Measurements from ENCODE around the gene PCSK6. TPM values are rescaled to one million over a fixed set of nuclear protein-coding genes. Genes with fewer than 3 reads are reported as not detected.

PCSK6 gene
- total RNA-seq, 1 experiment from 2014 or later, result 69.5 TPM

GRCh38 chr15:101310161-101310480 is 179.4 kb downstream of the PCSK6 start:
- Histone ChIP-seq H3K9me3 (no peaks in the 10 kb centered on the region), H3K4me3 (ENCODE audit: low read depth, low read length) (no peak overlapping the region), H3K4me1 (no peaks in the 10 kb centered on the region), H3K36me3 (ENCODE audit: control insufficient read depth, insufficient read depth, low read length) (no peaks in the 10 kb centered on the region), H3K27me3 (replicated peaks; ENCODE audit: control insufficient read depth, insufficient read depth, low read length) (no peaks in the 10 kb centered on the region)
- Mint-ChIP-seq H3K36me3 (ENCODE audit: insufficient read depth, unreplicated experiment) (peaks cover 33% of the 10 kb centered on the region), H3K27ac (ENCODE audit: unreplicated experiment) (no peak overlapping the region), H3K4me1 (ENCODE audit: low read depth, unreplicated experiment) (no peaks in the 10 kb centered on the region), H3K4me3 (ENCODE audit: unreplicated experiment) (no peak overlapping the region), H3K9me3 (ENCODE audit: unreplicated experiment) (no peaks in the 10 kb centered on the region), H3K27me3 (ENCODE audit: insufficient read depth, unreplicated experiment) (no peaks in the 10 kb centered on the region)
- intact Hi-C loops (cut with micrococcal nuclease; ENCODE audit: unreplicated experiment), result no loop called here
- CTCF ChIA-PET, result no interaction called here
- DNase-seq, result no peak
- no TSS peak for BruUV-seq (replicated peaks)
- no peak for TF ChIP-seq CTCF (IDR thresholded peaks at IDR 0.05; ENCODE audit: insufficient read depth in 1 of 2, low read depth in 1 of 2, low read length in 1 of 2, severe bottlenecking in 1 of 2, unreplicated experiment in 1 of 2)
- POLR2A ChIA-PET, result no interaction called here

GRCh38 chr15:101309436-101310160 is 179.9 kb downstream of the PCSK6 start:
- intact Hi-C loops (cut with micrococcal nuclease; ENCODE audit: unreplicated experiment), result no loop called here
- Histone ChIP-seq H3K4me1 (no peaks in the 10 kb centered on the region), H3K4me3 (ENCODE audit: low read depth, low read length) (no peak overlapping the region), H3K36me3 (ENCODE audit: control insufficient read depth, insufficient read depth, low read length) (no peaks in the 10 kb centered on the region), H3K27me3 (replicated peaks; ENCODE audit: control insufficient read depth, insufficient read depth, low read length) (no peaks in the 10 kb centered on the region), H3K9me3 (no peaks in the 10 kb centered on the region)
- TF ChIP-seq CTCF (IDR thresholded peaks at IDR 0.05; ENCODE audit: insufficient read depth in 1 of 2, low read depth in 1 of 2, low read length in 1 of 2, severe bottlenecking in 1 of 2, unreplicated experiment in 1 of 2), result no peak
- Mint-ChIP-seq H3K27ac (ENCODE audit: unreplicated experiment) (no peak overlapping the region), H3K36me3 (ENCODE audit: insufficient read depth, unreplicated experiment) (peaks cover 37% of the 10 kb centered on the region), H3K4me1 (ENCODE audit: low read depth, unreplicated experiment) (no peaks in the 10 kb centered on the region), H3K27me3 (ENCODE audit: insufficient read depth, unreplicated experiment) (no peaks in the 10 kb centered on the region), H3K9me3 (ENCODE audit: unreplicated experiment) (no peaks in the 10 kb centered on the region), H3K4me3 (ENCODE audit: unreplicated experiment) (no peak overlapping the region)
- no TSS peak for BruUV-seq (replicated peaks)
- DNase-seq, result no peak
- POLR2A ChIA-PET, result no interaction called here
- CTCF ChIA-PET, result no interaction called here

GRCh38 chr15:101308604-101309435 is 180.7 kb downstream of the PCSK6 start:
- H3K4me1 ChIP-seq, result no peaks in the 10 kb centered on the region
- H3K4me1 Mint-ChIP-seq (ENCODE audit: low read depth, unreplicated experiment), result no peaks in the 10 kb centered on the region
- intact Hi-C loops (cut with micrococcal nuclease; ENCODE audit: unreplicated experiment), result no loop called here
- no peak overlapping the region for H3K4me3 Mint-ChIP-seq (ENCODE audit: unreplicated experiment)
- H3K27me3 ChIP-seq (replicated peaks; ENCODE audit: control insufficient read depth, insufficient read depth, low read length), result no peaks in the 10 kb centered on the region
- no TSS peak for BruUV-seq (replicated peaks)
- no peak overlapping the region for H3K4me3 ChIP-seq (ENCODE audit: low read depth, low read length)
- no peak for DNase-seq
- ChIA-PET CTCF (no interaction called here), POLR2A (no interaction called here)
- H3K27ac Mint-ChIP-seq (ENCODE audit: unreplicated experiment), result no peak overlapping the region
- H3K9me3 ChIP-seq, result no peaks in the 10 kb centered on the region
- H3K36me3 Mint-ChIP-seq (ENCODE audit: insufficient read depth, unreplicated experiment), result peaks cover 42% of the 10 kb centered on the region
- H3K27me3 Mint-ChIP-seq (ENCODE audit: insufficient read depth, unreplicated experiment), result no peaks in the 10 kb centered on the region
- H3K36me3 ChIP-seq (ENCODE audit: control insufficient read depth, insufficient read depth, low read length), result no peaks in the 10 kb centered on the region
- TF ChIP-seq CTCF (IDR thresholded peaks at IDR 0.05; ENCODE audit: insufficient read depth in 1 of 2, low read depth in 1 of 2, low read length in 1 of 2, severe bottlenecking in 1 of 2, unreplicated experiment in 1 of 2), result no peak
- no peaks in the 10 kb centered on the region for H3K9me3 Mint-ChIP-seq (ENCODE audit: unreplicated experiment)

All from Caco-2 (cell line).